Cardiac fibroblast (primary cell): Measurements from ENCODE around the gene ARHGAP45.

Experiments
- DNase-seq, 2 donors: peaks; one replicate each; pipeline versions ENCODE4 v3.0.0 to v3.0.0-alpha.2; 2010; ENCODE audit warnings: low read depth in 2 of 2
- H3K4me3 ChIP-seq, 2 donors: replicated peaks in 1 of 2; 1 replicate in 1 of 2; 2 replicates in 1 of 2; pipeline ENCODE4 v1.5.1; 2011; ENCODE audit warnings: low read depth in 2 of 2, low read length in 2 of 2, mild to moderate bottlenecking in 2 of 2, moderate library complexity in 1 of 2
- TF ChIP-seq, protein P1 (sequence below): IDR thresholded peaks from one replicate; pipeline ENCODE4 v1.5.1; 2011; ENCODE audit warnings: low read depth, mild to moderate bottlenecking, low read length, inconsistent platforms

The ARHGAP45 gene

DNA sequence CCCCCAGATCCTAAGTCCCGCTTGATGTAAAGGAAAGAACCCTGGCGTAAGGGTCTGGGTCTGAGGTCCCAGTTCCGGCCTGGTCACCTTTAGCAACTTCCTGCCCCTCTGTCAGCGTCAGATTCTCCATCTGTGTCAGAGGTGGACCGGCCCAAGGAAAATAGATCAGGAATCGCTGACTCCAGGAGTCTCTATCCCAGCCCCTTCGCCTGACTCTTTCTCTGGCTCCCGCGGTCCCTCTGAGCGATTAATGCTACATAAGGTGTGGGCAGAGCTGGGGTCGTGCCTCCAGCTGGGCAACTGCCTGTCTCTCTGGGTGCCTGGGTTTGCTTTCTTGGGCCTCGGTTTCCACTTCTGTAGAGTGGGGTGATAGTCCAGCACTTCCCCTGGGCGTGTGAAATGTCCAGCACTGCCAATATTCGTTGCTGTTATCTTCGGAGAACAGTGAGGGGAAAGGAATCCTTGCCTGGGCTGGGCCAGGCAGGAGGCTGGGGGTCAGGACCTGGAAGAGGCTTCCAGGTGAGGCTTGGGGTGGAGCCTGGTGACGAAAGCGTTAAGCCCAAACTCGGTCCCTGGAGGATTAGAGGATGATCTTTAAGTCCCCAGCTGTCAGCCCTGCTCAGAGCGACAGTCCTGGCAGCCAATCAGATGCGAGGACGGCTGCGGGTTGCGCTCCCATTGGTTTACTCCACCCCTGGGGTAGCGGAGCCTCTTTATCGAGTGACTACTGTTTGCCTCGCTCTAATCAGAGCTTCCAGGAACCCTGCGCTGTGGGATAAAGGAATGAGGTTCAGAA lies 26.3 kb upstream of the ARHGAP45 start:
- TF ChIP-seq, protein P1, sequence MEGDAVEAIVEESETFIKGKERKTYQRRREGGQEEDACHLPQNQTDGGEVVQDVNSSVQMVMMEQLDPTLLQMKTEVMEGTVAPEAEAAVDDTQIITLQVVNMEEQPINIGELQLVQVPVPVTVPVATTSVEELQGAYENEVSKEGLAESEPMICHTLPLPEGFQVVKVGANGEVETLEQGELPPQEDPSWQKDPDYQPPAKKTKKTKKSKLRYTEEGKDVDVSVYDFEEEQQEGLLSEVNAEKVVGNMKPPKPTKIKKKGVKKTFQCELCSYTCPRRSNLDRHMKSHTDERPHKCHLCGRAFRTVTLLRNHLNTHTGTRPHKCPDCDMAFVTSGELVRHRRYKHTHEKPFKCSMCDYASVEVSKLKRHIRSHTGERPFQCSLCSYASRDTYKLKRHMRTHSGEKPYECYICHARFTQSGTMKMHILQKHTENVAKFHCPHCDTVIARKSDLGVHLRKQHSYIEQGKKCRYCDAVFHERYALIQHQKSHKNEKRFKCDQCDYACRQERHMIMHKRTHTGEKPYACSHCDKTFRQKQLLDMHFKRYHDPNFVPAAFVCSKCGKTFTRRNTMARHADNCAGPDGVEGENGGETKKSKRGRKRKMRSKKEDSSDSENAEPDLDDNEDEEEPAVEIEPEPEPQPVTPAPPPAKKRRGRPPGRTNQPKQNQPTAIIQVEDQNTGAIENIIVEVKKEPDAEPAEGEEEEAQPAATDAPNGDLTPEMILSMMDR = no peak
- peak; percentile 95 for DNase-seq
- peak overlapping the region; percentile 53 to 65 for H3K4me3 ChIP-seq

DNA sequence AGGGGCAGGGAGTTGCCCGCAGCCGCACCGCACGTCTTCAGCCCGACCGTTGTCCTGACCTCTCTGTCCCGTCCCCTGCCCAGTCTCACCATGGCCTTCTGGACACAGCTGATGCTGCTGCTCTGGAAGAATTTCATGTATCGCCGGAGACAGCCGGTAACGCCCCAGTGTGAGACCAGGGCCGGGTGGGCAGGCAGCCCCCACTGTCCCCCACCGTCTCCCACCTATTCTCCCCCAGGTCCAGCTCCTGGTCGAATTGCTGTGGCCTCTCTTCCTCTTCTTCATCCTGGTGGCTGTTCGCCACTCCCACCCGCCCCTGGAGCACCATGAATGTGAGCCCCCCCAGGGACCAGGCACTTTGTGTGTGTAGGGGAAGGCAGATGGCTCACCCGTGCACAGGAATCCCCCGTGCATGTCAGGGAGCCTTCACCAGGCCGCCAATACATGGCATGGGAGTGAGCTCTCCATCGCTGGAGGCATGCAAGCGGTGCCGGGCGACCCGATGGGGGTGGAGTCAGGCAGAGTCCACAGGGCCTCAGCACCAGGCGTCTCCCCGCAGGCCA lies 25.6 kb upstream of the ARHGAP45 start:
- DNase-seq = no peak

DNA sequence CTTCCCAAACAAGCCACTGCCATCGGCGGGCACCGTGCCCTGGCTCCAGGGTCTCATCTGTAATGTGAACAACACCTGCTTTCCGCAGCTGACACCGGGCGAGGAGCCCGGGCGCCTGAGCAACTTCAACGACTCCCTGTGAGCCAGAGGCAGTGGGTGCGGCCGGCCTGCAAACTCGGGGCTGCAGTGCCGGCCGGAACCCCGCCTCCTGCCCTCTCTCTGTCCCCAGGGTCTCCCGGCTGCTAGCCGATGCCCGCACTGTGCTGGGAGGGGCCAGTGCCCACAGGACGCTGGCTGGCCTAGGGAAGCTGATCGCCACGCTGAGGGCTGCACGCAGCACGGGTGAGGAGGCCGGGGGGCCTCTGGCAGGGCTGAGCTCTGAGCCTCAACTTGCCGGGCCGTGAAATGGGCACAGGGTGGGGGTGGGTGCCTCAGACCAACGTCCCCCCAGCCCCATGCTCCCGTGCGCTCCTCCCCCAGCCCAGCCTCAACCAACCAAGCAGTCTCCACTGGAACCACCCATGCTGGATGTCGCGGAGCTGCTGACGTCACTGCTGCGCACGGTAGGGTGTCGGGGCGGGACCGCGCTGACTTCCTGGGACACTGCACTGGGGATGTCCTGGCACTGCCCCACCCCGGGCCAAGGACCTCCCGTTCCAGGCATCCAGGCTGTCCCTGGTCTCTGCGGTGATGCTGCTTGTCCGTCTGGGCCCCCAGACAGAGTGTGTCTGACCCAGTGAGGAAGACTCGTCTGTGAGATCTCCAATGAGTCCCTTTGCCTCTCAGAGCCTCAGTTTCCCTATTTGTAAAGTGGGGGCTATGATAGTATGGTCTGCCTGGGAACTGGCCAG lies 24.9 kb upstream of the ARHGAP45 start:
- H3K4me3 ChIP-seq = no peak overlapping the region
- TF ChIP-seq, protein P1 = no peak
- DNase-seq = peak in 1 of 2 donors; percentile 50

More for the DNA sequence above, 25.6 kb upstream of the ARHGAP45 start:
- TF ChIP-seq, protein P1 = no peak
- peak overlapping the region; percentile 53 to 65 for H3K4me3 ChIP-seq

DNA sequence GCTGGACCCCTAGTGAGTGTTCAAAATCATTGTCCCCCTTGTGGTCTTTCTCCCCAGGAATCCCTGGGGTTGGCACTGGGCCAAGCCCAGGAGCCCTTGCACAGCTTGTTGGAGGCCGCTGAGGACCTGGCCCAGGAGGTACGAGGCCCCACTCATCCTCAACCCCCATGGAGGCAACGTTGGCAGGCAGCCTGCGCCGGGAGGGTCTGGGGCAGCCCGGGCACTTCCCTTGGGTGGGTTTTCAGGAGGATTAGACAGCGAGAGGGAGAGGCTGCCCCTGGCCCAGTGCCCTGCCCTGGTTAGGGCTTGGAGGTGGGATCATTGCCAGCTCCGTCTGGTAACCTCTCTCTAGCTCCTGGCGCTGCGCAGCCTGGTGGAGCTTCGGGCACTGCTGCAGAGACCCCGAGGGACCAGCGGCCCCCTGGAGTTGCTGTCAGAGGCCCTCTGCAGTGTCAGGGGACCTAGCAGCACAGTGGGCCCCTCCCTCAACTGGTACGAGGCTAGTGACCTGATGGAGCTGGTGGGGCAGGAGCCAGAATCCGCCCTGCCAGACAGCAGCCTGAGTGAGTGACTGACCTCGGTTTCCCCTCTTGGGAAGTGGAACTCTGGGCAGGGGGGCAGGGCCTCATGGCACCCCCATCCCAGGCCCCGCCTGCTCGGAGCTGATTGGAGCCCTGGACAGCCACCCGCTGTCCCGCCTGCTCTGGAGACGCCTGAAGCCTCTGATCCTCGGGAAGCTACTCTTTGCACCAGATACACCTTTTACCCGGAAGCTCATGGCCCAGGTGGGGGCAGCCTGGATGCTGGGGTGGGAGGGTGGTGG lies 24.1 kb upstream of the ARHGAP45 start:
- TF ChIP-seq, protein P1 = no peak
- no peak overlapping the region for H3K4me3 ChIP-seq
- DNase-seq = no peak

- no peak for DNase-seq
- no peak overlapping the region for H3K4me3 ChIP-seq
- TF ChIP-seq, protein P1 = no peak
Measured at GRCh38 chr19:1045247-1045603, 21.7 kb upstream of the ARHGAP45 start.

- TF ChIP-seq, protein P1 = no peak
Measured at GRCh38 chr19:1046117-1046626, 20.8 kb upstream of the ARHGAP45 start.

More at GRCh38 chr19:1046117-1046626, 20.8 kb upstream of the ARHGAP45 start:
- DNase-seq = no peak
- no peak overlapping the region for H3K4me3 ChIP-seq
